SH-SY5Y (cell line): Measurements from ENCODE around the gene SLC25A1.

Source experiments
- GATA2 ChIP-seq: IDR thresholded peaks from 2 replicates; pipeline ENCODE4 v1.6.1; 2011; ENCODE audit warnings: mild to moderate bottlenecking, low read depth, low read length
- GATA3 ChIP-seq: IDR thresholded peaks from 2 replicates; pipeline ENCODE4 v1.6.1; 2011; ENCODE audit warnings: low read depth, mild to moderate bottlenecking, low read length, moderate library complexity

- TF ChIP-seq GATA2 (no peak), GATA3 (no peak)
These were observed 1.1 kb downstream of the SLC25A1 start for GRCh38 chr22:19177164-19178064.
